Measurements from ENCODE around the gene MAP3K2. TPM values are rescaled to one million over a fixed set of nuclear protein-coding genes. Genes with fewer than 3 reads are reported as not detected.
A peak's percentile ranks its signal among the peaks of the same experiment; 100 is the strongest.

MAP3K2 gene
- total RNA-seq, 4 donors from 2014 or later, result 58.9 to 68.5 (median 63.0) TPM

GRCh38 chr2:127421871-127422558 lies 34.2 kb upstream of the MAP3K2 start:
- intact Hi-C loops (cut with DNase I; ENCODE audit: low total_unique reads), result no loop called here
- no peak overlapping the region for H3K4me3 ChIP-seq (ENCODE audit: low read depth, poor library complexity, severe bottlenecking)
- 81 to 82% methylated on average over 15 to 16 of the region's 16 CpGs for WGBS, 2 donors
- TF ChIP-seq CTCF (IDR thresholded peaks at IDR 0.05) (no peak), POLR2A (IDR thresholded peaks at IDR 0.05) (no peak)
- DNase-seq (ENCODE audit: low spot score in 2 of 2), result peak in 1 of 2 donors; percentile 80

- peak in 1 of 2 donors; percentile 81 for DNase-seq (ENCODE audit: low spot score in 2 of 2)
Measured at GRCh38 chr2:127421116-127421800, 33.5 kb upstream of the MAP3K2 start.

GRCh38 chr2:127420039-127420864 lies 32.5 kb upstream of the MAP3K2 start:
- no peak overlapping the region for H3K4me3 ChIP-seq (ENCODE audit: low read depth, poor library complexity, severe bottlenecking)
- intact Hi-C loops (cut with DNase I; ENCODE audit: low total_unique reads), result no loop called here
- DNase-seq (ENCODE audit: low spot score in 2 of 2), result peak in 1 of 2 donors; percentile 79
- 67 to 68% methylated on average over 8 of the region's 8 CpGs for WGBS, 2 donors
- TF ChIP-seq CTCF (IDR thresholded peaks at IDR 0.05) (no peak), POLR2A (IDR thresholded peaks at IDR 0.05) (no peak)

More at GRCh38 chr2:127421116-127421800, 33.5 kb upstream of the MAP3K2 start:
- no peak overlapping the region for H3K4me3 ChIP-seq (ENCODE audit: low read depth, poor library complexity, severe bottlenecking)
- WGBS, 2 donors, result 88 to 90% methylated on average over 15 of the region's 15 CpGs
- intact Hi-C loops (cut with DNase I; ENCODE audit: low total_unique reads), result no loop called here
- no peak for TF ChIP-seq POLR2A (IDR thresholded peaks at IDR 0.05)
- no peak for TF ChIP-seq CTCF (IDR thresholded peaks at IDR 0.05)

DNA sequence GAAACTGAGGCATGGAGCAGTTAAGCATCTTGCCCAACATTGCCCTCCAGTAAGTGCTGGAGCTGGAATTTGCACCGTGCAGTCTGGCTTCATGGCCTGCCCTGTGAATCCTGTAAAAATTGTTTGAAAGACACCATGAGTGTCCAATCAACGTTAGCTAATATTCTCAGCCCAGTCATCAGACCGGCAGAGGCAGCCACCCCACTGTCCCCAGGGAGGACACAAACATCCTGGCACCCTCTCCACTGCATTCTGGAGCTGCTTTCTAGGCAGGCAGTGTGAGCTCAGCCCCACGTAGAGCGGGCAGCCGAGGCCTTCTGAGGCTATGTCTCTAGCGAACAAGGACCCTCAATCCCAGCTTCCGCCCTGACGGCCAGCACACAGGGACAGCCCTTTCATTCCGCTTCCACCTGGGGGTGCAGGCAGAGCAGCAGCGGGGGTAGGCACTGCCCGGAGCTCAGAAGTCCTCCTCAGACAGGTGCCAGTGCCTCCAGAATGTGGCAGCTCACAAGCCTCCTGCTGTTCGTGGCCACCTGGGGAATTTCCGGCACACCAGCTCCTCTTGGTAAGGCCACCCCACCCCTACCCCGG lies 31.8 kb upstream of the MAP3K2 start:
- DNase-seq (ENCODE audit: low spot score in 2 of 2), result peak in 1 of 2 donors; percentile 81
- WGBS, 2 donors, result 84 to 86% methylated on average over 10 to 15 of the region's 15 CpGs
- no peak for TF ChIP-seq CTCF (IDR thresholded peaks at IDR 0.05)
- TF ChIP-seq POLR2A (IDR thresholded peaks at IDR 0.05), result no peak
- no peak overlapping the region for H3K4me3 ChIP-seq (ENCODE audit: low read depth, poor library complexity, severe bottlenecking)
- intact Hi-C loops (cut with DNase I; ENCODE audit: low total_unique reads), result no loop called here

DNA sequence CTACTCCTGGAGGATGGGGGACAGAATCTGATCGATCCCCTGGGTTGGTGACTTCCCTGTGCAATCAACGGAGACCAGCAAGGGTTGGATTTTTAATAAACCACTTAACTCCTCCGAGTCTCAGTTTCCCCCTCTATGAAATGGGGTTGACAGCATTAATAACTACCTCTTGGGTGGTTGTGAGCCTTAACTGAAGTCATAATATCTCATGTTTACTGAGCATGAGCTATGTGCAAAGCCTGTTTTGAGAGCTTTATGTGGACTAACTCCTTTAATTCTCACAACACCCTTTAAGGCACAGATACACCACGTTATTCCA lies 31.3 kb upstream of the MAP3K2 start:
- 86 to 90% methylated on average over 4 of the region's 4 CpGs for WGBS, 2 donors
- no peak for DNase-seq (ENCODE audit: low spot score in 2 of 2)
- intact Hi-C loops (cut with DNase I; ENCODE audit: low total_unique reads), result no loop called here
- H3K4me3 ChIP-seq (ENCODE audit: low read depth, poor library complexity, severe bottlenecking), result no peak overlapping the region
- TF ChIP-seq POLR2A (IDR thresholded peaks at IDR 0.05) (no peak), CTCF (IDR thresholded peaks at IDR 0.05) (no peak)
